NB4 (cell line): ENCODE data around the gene AKAP6.

Experiments used
- DNase-seq: peaks from one replicate; pipeline ENCODE4 v3.0.0; 2010; ENCODE audit warnings: low read depth
- H3K4me3 ChIP-seq: one replicate; pipeline ENCODE4 v1.5.1; 2011; ENCODE audit warnings: mild to moderate bottlenecking, low read depth, low read length, moderate library complexity
- MYC ChIP-seq: IDR thresholded peaks from 2 replicates; pipeline ENCODE4 v1.6.1; 2011; ENCODE audit warnings: low read depth, low read length
- POLR2A ChIP-seq: IDR thresholded peaks from 2 replicates; pipeline ENCODE4 v1.6.1; 2011; ENCODE audit warnings: mild to moderate bottlenecking; ENCODE audit not compliant: insufficient read length; ENCODE audit errors: extremely low read depth
- TF ChIP-seq, protein P1 (sequence below): IDR thresholded peaks from 2 replicates; pipeline ENCODE4 v1.6.1; 2011; ENCODE audit warnings: low read depth, low read length
- TF ChIP-seq, protein P2 (sequence below): IDR thresholded peaks from one replicate; pipeline ENCODE4 v1.5.1; 2012; ENCODE audit warnings: low read depth, low read length

AKAP6 gene

DNA sequence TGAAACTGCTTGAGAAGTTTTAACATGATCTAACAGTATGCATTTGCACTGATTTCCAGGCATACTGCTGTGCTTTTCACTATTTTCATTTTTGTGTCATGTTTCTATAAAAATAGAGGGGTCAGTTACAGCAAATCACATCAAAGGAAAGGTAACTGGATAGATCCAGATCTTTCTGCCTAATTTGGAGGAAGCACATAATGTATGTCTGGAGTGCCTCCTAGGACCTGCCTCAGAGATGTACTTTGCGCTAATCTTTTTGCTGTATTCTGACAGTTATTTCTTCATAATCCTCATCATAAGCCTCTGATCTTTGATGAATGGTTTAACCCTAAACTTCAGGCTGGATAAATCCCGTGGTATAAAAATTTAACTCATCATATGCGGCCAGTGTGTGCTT is 498.4 kb downstream of the AKAP6 start:
- no peak overlapping the region for H3K4me3 ChIP-seq
- TF ChIP-seq, protein P1, sequence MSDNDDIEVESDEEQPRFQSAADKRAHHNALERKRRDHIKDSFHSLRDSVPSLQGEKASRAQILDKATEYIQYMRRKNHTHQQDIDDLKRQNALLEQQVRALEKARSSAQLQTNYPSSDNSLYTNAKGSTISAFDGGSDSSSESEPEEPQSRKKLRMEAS: no peak
- TF ChIP-seq, protein P2, sequence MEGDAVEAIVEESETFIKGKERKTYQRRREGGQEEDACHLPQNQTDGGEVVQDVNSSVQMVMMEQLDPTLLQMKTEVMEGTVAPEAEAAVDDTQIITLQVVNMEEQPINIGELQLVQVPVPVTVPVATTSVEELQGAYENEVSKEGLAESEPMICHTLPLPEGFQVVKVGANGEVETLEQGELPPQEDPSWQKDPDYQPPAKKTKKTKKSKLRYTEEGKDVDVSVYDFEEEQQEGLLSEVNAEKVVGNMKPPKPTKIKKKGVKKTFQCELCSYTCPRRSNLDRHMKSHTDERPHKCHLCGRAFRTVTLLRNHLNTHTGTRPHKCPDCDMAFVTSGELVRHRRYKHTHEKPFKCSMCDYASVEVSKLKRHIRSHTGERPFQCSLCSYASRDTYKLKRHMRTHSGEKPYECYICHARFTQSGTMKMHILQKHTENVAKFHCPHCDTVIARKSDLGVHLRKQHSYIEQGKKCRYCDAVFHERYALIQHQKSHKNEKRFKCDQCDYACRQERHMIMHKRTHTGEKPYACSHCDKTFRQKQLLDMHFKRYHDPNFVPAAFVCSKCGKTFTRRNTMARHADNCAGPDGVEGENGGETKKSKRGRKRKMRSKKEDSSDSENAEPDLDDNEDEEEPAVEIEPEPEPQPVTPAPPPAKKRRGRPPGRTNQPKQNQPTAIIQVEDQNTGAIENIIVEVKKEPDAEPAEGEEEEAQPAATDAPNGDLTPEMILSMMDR: no peak
- TF ChIP-seq MYC (no peak), POLR2A (no peak)
- DNase-seq: no peak

DNA sequence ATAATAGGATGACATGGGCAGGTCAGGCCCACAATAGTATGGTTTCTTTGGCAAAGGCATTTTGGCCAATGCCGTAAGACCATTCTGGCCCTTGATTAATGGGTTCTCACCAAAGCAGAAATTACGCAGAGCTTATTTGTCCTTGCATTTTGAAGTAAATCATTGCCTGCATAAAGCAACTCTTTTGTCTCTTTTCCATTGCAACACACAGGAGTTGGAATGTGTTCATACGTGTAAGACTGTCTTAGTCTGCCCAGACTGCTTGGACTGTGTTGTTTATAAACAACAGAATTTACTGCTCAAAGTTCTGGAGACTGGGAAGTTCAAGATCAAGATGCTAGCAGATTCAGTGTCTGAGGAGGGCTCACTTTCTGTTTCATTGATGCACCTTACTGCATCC is 506.8 kb downstream of the AKAP6 start:
- no peak overlapping the region for H3K4me3 ChIP-seq
- DNase-seq: no peak
- TF ChIP-seq, protein P1: no peak
- no peak for TF ChIP-seq MYC
- TF ChIP-seq, protein P2: no peak
- no peak for TF ChIP-seq POLR2A

DNA sequence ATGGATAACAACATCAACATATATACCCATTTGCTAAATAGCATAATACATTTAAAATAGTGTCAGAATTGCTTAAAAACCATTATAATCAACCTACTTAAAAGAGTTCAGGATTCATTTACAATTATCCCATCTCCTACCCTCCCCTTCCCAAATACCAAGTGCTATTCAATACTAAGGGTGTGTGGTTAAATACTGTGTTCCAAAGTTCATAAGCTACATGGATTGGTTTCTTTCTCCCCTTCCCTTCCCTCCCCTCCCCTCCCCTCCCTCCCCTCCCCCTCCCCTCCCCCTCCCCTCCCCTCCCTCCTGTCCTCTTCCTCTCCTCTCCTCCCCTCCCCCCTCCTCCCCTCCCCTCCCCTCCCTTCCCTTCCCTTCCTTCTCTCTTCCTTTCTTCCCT is 512.6 kb downstream of the AKAP6 start:
- DNase-seq: no peak
- TF ChIP-seq MYC: no peak
- TF ChIP-seq, protein P2: no peak
- H3K4me3 ChIP-seq: no peak overlapping the region

DNA sequence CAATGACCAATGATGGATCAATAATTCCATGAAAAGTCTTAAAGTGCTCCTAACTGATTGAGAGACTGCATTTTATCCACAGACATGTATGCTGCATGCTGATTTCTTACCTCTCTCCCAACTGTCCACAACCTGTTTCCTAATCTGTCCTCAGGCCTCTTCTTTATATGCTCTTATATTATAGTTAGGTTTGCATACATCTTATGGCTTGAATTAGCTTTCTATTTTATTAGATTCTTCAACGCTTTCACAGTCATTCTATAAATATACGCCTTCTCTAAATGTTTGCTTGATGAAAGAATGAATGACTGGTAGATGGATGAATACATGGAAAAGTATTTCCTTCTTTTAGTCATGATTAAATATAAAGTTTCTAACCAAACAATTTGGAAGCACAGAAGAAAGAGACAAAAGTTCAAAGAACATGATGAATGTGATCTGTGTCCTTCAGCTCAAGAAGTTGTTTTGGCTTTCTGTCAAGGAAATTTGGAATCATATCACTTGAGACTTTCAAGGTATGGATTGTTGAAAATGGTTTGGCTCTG is 517.8 kb downstream of the AKAP6 start:
- TF ChIP-seq, protein P2: no peak
- no peak for TF ChIP-seq POLR2A
- TF ChIP-seq, protein P1: no peak
- TF ChIP-seq MYC: no peak
- no peak overlapping the region for H3K4me3 ChIP-seq

DNA sequence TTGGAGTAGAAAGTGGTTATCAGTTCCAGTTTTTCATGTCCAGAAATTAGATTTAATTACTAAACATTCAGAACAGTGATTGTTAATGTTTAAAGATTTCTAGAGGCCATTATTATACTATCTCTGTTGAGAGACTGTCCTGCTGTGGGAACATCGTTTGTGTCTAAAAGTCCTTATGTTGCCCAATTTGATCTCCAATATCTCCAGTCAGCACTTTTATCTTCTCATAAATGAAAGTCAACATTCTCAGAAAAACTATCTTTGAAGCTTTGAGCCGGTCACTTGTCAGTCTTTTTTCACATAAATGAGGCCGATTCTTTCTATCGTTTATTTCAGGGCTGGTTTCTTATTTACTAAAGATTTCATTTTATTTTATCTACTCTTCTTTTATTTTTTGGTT is 518.8 kb downstream of the AKAP6 start:
- no peak for DNase-seq
- TF ChIP-seq, protein P2: no peak
- TF ChIP-seq, protein P1: no peak
- no peak for TF ChIP-seq POLR2A
- no peak for TF ChIP-seq MYC
- H3K4me3 ChIP-seq: no peak overlapping the region

More for the DNA sequence above, 517.8 kb downstream of the AKAP6 start:
- DNase-seq: no peak

DNA sequence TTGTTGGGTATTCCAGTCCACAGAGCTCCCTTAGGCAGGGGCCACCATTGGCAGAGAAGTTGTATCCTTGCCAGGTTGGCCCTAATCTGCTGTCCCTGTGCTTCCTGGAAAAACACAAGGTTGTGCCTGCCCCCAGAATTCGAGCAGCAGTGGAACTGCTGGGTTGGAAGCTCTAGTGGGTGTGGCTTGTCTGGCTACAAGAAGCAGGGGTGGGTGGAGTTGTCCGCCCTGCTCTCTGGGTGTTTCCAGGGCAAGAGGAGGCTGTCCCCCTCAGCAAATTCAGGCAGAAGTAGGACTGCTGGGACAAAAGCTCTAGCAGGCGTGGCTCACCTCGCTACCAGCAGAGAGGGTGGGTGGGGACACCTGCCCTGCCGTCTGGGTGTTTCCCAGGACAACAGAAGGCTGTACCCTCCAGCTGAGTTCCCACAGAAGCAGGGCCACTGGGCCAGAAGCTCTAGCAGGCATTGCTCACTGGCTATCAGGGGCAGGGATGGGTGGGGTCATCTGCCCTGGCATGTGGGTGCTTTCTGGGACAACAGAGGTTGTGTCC is 536.8 kb downstream of the AKAP6 start:
- no peak for DNase-seq
- no peak overlapping the region for H3K4me3 ChIP-seq
- TF ChIP-seq MYC (no peak), POLR2A (no peak)
- TF ChIP-seq, protein P1: no peak
- TF ChIP-seq, protein P2: no peak
